HepG2 (cell line): ENCODE data around the gene NUAK1. TPM values are rescaled to one million over a fixed set of nuclear protein-coding genes. Genes with fewer than 3 reads are reported as not detected.

Experiments
- ATAC-seq: fragments of 200-7000 bp; cut with Tn5 transposase; 3 replicates; pipeline ENCODE4 v1.9.1; 2020; ENCODE audit warnings: mild to moderate bottlenecking, moderate library complexity
- BruUV-seq: library from RNA; stranded (reverse); fragments of 400-500 nt; replicated peaks from 2 replicates; lab custom pipeline; 2021; lab: Mats Ljungman, UMichigan
- CTCF ChIA-PET: fragments of 300-600 bp; formaldehyde crosslinking; extraction: SDS; loops from one replicate; lab custom pipeline; 2021; ENCODE audit warnings: low total read pairs, inconsistent platforms, low intra/inter-chr PET ratio; lab: Yijun Ruan, JAX
- POLR2A ChIA-PET: fragments of 350-600 bp; sonication (Branson Sonifier 250); formaldehyde crosslinking; loops from one replicate; lab custom pipeline; 2020; ENCODE audit warnings: antibody characterized with exemption, inconsistent platforms; lab: Yijun Ruan, JAX
- DNase-seq: peaks from one replicate; pipeline ENCODE4 v3.0.0-alpha.2; 2015; ENCODE audit warnings: low spot score
- FAIRE-seq: peaks from 3 replicates; lab custom pipeline; 2011; peaks lifted over from hg19 to GRCh38; lab: Jason Lieb, UNC
- H2AFZ ChIP-seq: one replicate; pipeline ENCODE4 v1.6.1; 2011; ENCODE audit warnings: low read length, inconsistent platforms
- H3K27ac ChIP-seq: fragments of 300-600 bp; 3 replicates; pipeline ENCODE4 v1.8.0; 2011; ENCODE audit warnings: mixed run types, mild to moderate bottlenecking, mixed read lengths, low read length, inconsistent platforms; ENCODE audit not compliant: insufficient read depth; ENCODE audit errors: extremely low read length
- H3K27me3 ChIP-seq, 2 experiments: fragments of 200-600 bp in 1 of 2; 2 replicates in 1 of 2; 3 replicates in 1 of 2; pipeline versions ENCODE4 v1.6.0 to v1.8.0; 2011; ENCODE audit warnings: low read length in 2 of 2, mild to moderate bottlenecking in 2 of 2, moderate library complexity in 2 of 2, inconsistent platforms in 1 of 2; ENCODE audit not compliant: insufficient read depth in 2 of 2, control insufficient read depth in 1 of 2
- H3K36me3 ChIP-seq, 2 experiments: fragments of 200-600 bp in 1 of 2; replicated peaks in 1 of 2; 2 replicates in 1 of 2; 3 replicates in 1 of 2; pipeline versions ENCODE4 v1.5.1 to v1.8.0; 2011; ENCODE audit warnings: low read length in 2 of 2, inconsistent platforms in 1 of 2; ENCODE audit not compliant: insufficient read depth in 2 of 2, control insufficient read depth in 1 of 2
- H3K4me1 ChIP-seq: 2 replicates; pipeline ENCODE4 v1.5.1; 2012; ENCODE audit warnings: low read length, inconsistent platforms; ENCODE audit not compliant: insufficient read depth
- H3K4me2 ChIP-seq: 2 replicates; pipeline ENCODE4 v1.6.0; 2011; ENCODE audit warnings: low read depth, low read length, inconsistent platforms
- H3K4me3 ChIP-seq, 3 experiments: fragments of 200-600 bp in 1 of 3; sonication (generic), shearing (Covaris generic) in 1 of 3; replicated peaks in 1 of 3; 2 replicates each; pipeline ENCODE4 v1.5.1; 2011 to 2016; ENCODE audit warnings: low read length in 3 of 3, inconsistent platforms in 2 of 3, low read depth in 2 of 3, mild to moderate bottlenecking in 2 of 3, control low read depth in 1 of 3, mixed read lengths in 1 of 3; ENCODE audit not compliant: insufficient read depth in 1 of 3
- H3K79me2 ChIP-seq: one replicate; pipeline ENCODE4 v1.6.1; 2011; ENCODE audit warnings: low read length, inconsistent platforms; ENCODE audit not compliant: insufficient read depth
- H3K9ac ChIP-seq: 2 replicates; pipeline ENCODE4 v1.6.0; 2011; ENCODE audit warnings: mild to moderate bottlenecking, low read depth, low read length, inconsistent platforms; ENCODE audit not compliant: insufficient read depth
- H3K9me3 ChIP-seq: 2 replicates; pipeline ENCODE4 v1.5.1; 2012; ENCODE audit warnings: mild to moderate bottlenecking, low read length
- H4K20me1 ChIP-seq: 2 replicates; pipeline ENCODE4 v1.6.0; 2011; ENCODE audit warnings: inconsistent platforms, mild to moderate bottlenecking, low read length, moderate library complexity; ENCODE audit not compliant: insufficient read depth
- FUBP1 ChIP-seq: sonication (generic); formaldehyde crosslinking; IDR thresholded peaks from 2 replicates; pipeline ENCODE4 v1.5.1; 2020; ENCODE audit warnings: missing genetic modification reagents, mild to moderate bottlenecking, borderline replicate concordance
- STAT6 ChIP-seq: sonication (generic); formaldehyde crosslinking; IDR thresholded peaks from 2 replicates; pipeline ENCODE4 v1.4.0; 2020; ENCODE audit warnings: missing genetic modification reagents, mild to moderate bottlenecking, borderline replicate concordance
- ZNF432 ChIP-seq: sonication (generic); formaldehyde crosslinking; IDR thresholded peaks from 2 replicates; pipeline ENCODE4 v1.5.0; 2020; ENCODE audit warnings: missing genetic modification reagents, mild to moderate bottlenecking, borderline replicate concordance
- ZNF562 ChIP-seq: sonication (generic); formaldehyde crosslinking; IDR thresholded peaks from 2 replicates; pipeline ENCODE4 v1.8.0; 2022; ENCODE audit warnings: missing genetic modification reagents, borderline replicate concordance
- WGBS: methylation state at CpG from one replicate; pipeline ENCODE4 v1.1.6; 2017; ENCODE audit warnings: low lambda C conversion rate; 5-methylcytosine and 5-hydroxymethylcytosine counted together
- in situ Hi-C: cut with HindIII; loops from 2 replicates; pipeline ENCODE4 v1.10.0; 2017; ENCODE audit warnings: low pct_unique_long_range_greater_than_20kb; ENCODE audit not compliant: extremely low pct_ligation_motif_present
- intact Hi-C: fragments of 100-400 bp; cut with micrococcal nuclease; formaldehyde crosslinking; loops from one replicate; pipeline ENCODE4 v1.10.0; 2022; ENCODE audit not compliant: unreplicated experiment
- polyA plus RNA-seq, 8 experiments: library from polyadenylated mRNA; depleted of rRNA in 3 of 8; stranded (reverse) in 7 of 8; unstranded in 1 of 8; fragments of >200 nt; fragmentation: Illumina TruSeq in 4 of 8; extraction: Trizol in 4 of 8; gene quantifications; 2 replicates each; pipeline versions ENCODE4 v1.2.1 to v1.2.3, GENCODE V29; 2011 to 2016; ENCODE audit warnings: low read depth in 4 of 8, missing spikeins in 1 of 8, mixed read lengths in 1 of 8; ENCODE audit not compliant: insufficient read depth in 1 of 8
- total RNA-seq, 5 experiments: library from RNA; depleted of rRNA; stranded (reverse); fragments of >200 nt; fragmentation: Illumina TruSeq; extraction: Trizol; gene quantifications; 2 replicates each; pipeline ENCODE4 v1.2.3, GENCODE V29; 2016; ENCODE audit warnings: low read depth in 1 of 5

Gene NUAK1
- total and polyA plus RNA-seq, 2 of the 13 experiments (the other 11 are each of a cell fraction or from before 2014, with no cell fraction given) = 1.7 to 1.9 TPM

GRCh38 chr12:106113446-106113823, 25.3 kb downstream of the NUAK1 start:
- WGBS = 91% methylated on average over 1 of the region's 1 CpG
- intact Hi-C loops = no loop called here
- no peak for TF ChIP-seq STAT6 (CRISPR knock-in tag)
- TF ChIP-seq ZNF432 = no peak
- TF ChIP-seq FUBP1 (CRISPR knock-in tag) = no peak
- no peak for TF ChIP-seq ZNF562
- Histone ChIP-seq H3K9me3 (no peaks in the 10 kb centered on the region), H2AFZ (no peak overlapping the region), H3K27me3 (no peaks in the 10 kb centered on the region), H3K36me3 (no peaks in the 10 kb centered on the region), H3K79me2 (no peaks in the 10 kb centered on the region), H3K4me2 (no peak overlapping the region), H3K4me3 (no peak overlapping the region), H3K4me1 (peaks cover 82% of the 10 kb centered on the region), H4K20me1 (no peaks in the 10 kb centered on the region), H3K9ac (no peak overlapping the region), H3K27ac (no peak overlapping the region)
- ChIA-PET CTCF (no interaction called here), POLR2A (no interaction called here)
- FAIRE-seq (no peak), ATAC-seq (no peak), DNase-seq (no peak)
- BruUV-seq = no TSS peak
- in situ Hi-C loops = no loop called here
